Nephron progenitor cell (in vitro differentiated cells): ENCODE measurements around the gene GOLIM4.

Source experiments
- DNase-seq: peaks from one replicate; pipeline ENCODE4 v3.0.0; 2021
- H3K27ac Mint-ChIP-seq: 2 replicates; pipeline ENCODE4 v1.8.0; 2021; ENCODE audit warnings: mild to moderate bottlenecking, moderate library complexity, mixed read lengths
- H3K27me3 Mint-ChIP-seq: 2 replicates; pipeline ENCODE4 v1.8.0; 2021; ENCODE audit warnings: mild to moderate bottlenecking, low read depth, mixed read lengths; ENCODE audit not compliant: poor library complexity
- H3K36me3 Mint-ChIP-seq: 2 replicates; pipeline ENCODE4 v1.8.0; 2021; ENCODE audit warnings: low read depth, mixed read lengths
- H3K4me1 Mint-ChIP-seq: 2 replicates; pipeline ENCODE4 v1.8.0; 2021; ENCODE audit warnings: mixed read lengths
- H3K4me3 Mint-ChIP-seq: 2 replicates; pipeline ENCODE4 v1.8.0; 2021; ENCODE audit warnings: mild to moderate bottlenecking, moderate library complexity, mixed read lengths
- H3K9me3 Mint-ChIP-seq: 2 replicates; pipeline ENCODE4 v1.8.0; 2021; ENCODE audit warnings: mild to moderate bottlenecking, moderate library complexity, mixed read lengths
- TF ChIP-seq, protein P1 (sequence below): fragments of 200-600 bp; sonication (generic); IDR thresholded peaks from 2 replicates; pipeline ENCODE4 v1.5.0; 2021; ENCODE audit warnings: antibody characterized with exemption

The GOLIM4 gene

DNA sequence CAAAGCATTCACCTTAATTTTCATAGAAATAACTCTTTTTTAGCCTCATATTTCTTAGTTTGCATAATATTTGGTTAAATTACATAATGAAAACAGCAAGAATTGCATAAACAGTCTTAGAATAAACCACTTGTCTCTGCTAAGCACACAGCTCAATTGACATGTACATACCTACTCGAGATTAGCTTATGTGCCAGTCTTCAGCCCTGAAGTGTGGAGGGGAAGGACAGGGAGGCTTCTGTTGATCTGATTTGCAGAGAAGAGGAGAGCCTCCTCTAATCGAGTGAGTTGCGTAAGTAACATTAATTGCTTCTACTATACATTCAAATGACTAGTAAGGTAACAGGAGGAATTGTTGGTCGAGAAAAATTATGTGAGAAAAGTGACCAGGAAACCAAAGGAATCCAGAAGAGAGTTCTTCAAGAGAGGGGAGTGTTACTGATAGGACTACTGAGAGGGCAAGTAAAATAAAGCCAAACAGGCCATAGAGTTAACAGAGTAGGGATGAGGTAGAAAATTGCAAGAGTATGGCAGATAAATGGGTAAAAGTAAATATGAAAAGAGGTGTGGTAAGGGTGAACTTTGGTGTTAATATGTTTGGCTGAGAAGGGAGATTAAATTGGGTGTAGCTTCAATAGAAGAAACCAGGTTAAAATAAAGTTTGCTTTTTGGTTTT is 7.1 kb upstream of the GOLIM4 start:
- Mint-ChIP-seq H3K9me3 (no peaks in the 10 kb centered on the region), H3K36me3 (no peaks in the 10 kb centered on the region), H3K27me3 (peaks cover 8% of the 10 kb centered on the region), H3K27ac (no peak overlapping the region), H3K4me1 (no peaks in the 10 kb centered on the region), H3K4me3 (no peak overlapping the region)
- DNase-seq: no peak
- TF ChIP-seq, protein P1, sequence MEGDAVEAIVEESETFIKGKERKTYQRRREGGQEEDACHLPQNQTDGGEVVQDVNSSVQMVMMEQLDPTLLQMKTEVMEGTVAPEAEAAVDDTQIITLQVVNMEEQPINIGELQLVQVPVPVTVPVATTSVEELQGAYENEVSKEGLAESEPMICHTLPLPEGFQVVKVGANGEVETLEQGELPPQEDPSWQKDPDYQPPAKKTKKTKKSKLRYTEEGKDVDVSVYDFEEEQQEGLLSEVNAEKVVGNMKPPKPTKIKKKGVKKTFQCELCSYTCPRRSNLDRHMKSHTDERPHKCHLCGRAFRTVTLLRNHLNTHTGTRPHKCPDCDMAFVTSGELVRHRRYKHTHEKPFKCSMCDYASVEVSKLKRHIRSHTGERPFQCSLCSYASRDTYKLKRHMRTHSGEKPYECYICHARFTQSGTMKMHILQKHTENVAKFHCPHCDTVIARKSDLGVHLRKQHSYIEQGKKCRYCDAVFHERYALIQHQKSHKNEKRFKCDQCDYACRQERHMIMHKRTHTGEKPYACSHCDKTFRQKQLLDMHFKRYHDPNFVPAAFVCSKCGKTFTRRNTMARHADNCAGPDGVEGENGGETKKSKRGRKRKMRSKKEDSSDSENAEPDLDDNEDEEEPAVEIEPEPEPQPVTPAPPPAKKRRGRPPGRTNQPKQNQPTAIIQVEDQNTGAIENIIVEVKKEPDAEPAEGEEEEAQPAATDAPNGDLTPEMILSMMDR: no peak

DNA sequence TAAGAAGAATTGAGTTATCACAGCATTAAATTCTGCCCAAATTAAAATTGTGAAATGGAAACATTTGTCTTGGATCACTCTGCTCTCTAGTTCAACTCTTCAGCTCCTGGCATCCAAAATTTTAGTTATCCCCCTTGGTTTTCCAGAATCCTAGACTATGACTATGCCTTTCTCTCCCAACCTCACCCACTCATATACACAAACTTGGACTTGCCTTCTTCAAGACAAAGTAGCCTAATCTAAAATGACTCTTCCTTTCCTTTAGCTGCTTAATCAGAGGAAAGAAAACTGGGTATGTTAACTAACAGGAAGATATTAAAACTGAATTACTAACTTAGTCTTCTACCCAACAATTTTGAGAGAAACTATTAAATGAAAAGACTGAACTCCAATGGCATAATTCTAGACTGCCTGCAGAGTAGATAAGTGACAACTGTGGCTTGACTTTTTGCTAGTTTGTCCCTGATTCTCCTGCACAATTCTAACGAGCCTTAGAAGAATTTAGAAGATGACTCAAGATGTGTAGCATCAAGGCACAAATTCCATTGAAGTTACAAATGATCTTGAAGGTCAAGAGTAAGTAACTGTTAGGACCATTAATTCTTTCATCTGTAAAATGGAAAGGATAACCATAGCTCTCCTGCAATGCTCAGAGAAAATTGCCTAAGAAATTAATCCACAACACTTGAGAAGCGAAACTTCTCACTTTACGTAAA is 5.2 kb upstream of the GOLIM4 start:
- Mint-ChIP-seq H3K36me3 (no peaks in the 10 kb centered on the region), H3K9me3 (no peaks in the 10 kb centered on the region), H3K4me3 (no peak overlapping the region), H3K27me3 (peaks cover 8% of the 10 kb centered on the region), H3K4me1 (peaks cover 12% of the 10 kb centered on the region), H3K27ac (no peak overlapping the region)
- TF ChIP-seq, protein P1: no peak
- no peak for DNase-seq

DNA sequence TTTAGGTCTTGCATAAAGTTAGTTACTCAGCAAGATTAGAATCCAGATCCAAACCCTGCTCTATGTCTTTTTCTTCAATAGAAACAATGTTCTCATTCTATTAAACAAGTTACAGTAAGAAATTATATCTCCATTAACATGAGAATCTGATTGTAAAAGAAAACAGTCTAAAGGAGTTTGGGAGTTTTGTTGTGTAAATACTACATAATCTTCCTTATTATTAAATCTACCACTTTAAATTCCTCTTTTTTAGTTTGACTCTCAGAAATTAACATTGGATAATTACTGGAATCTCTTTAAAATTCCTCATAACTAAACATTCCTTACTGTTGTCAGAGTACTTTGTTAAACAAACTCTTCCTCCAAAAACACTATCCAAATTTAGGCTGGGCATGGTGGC is 1.7 kb upstream of the GOLIM4 start:
- TF ChIP-seq, protein P1: no peak
- Mint-ChIP-seq H3K36me3 (no peaks in the 10 kb centered on the region), H3K27ac (no peak overlapping the region), H3K4me1 (peaks cover 34% of the 10 kb centered on the region), H3K9me3 (no peaks in the 10 kb centered on the region), H3K27me3 (peaks cover 4% of the 10 kb centered on the region), H3K4me3 (no peak overlapping the region)
- no peak for DNase-seq

DNA sequence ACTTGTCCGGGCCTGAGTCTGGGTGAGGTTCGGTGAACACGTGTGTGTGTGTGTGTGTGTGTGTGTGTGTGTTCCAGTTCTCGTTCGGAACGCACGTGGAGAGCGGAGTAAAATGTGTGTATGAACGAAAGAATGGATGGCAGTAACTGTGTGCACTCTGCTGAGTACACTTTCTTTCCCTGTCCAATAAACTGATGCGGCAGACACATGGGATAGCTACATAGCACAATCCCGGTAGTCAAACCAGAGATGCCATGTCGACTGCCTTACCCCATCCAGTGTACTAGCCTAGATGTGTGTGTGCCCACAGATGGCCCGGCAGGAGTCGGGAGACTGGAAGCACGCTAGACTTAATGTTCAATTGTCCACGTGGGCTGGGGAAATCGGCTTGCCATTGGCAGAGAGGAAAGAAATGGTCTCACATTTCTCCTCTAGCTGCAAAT is 507 bp upstream of the GOLIM4 start:
- Mint-ChIP-seq H3K27ac (peak overlapping the region; percentile 98), H3K4me1 (peaks cover 45% of the 10 kb centered on the region), H3K4me3 (peak overlapping the region; percentile 92), H3K36me3 (no peaks in the 10 kb centered on the region), H3K9me3 (no peaks in the 10 kb centered on the region), H3K27me3 (peaks cover 4% of the 10 kb centered on the region)
- TF ChIP-seq, protein P1: no peak
- peak; percentile 51 for DNase-seq

DNA sequence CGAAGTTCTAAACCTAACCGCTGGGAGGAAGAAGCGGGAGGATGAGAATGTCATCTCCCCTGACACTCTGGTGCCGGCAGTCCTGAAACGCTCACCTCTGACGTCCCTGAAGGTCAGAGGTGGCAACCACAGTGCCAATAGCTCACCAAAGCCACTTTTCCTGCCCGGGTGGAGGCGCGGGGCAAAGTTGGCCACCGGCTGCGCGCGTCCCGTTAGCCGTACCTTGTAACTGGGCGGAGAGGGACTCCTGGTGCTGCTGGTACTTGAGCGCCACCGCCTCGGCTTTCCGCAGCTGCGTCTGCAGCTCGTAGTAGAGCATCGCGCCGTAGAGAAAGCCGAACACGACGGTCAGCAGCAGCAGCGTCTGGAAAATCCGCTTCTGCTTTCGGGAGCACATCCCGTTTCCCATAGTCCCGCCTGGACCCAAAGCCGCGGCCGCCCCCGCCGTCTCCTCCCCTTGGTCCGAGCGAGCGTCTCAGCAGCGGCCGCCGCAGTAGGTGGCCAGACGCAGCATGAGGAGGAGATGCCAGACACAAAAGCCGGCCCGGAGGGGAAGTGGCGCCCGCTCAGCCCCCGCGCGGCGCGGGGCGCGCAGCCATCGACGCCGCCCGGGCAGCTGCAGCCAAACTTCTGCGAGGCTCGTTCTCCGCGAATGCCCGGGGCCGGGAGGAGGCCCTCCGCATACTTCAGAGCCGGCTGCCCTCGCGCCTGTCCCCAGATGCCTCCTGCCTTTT is 680 bp downstream of the GOLIM4 start:
- peak overlapping the region; percentile 91 for H3K27ac Mint-ChIP-seq
- H3K9me3 Mint-ChIP-seq: no peaks in the 10 kb centered on the region
- H3K27me3 Mint-ChIP-seq: peaks cover 4% of the 10 kb centered on the region
- H3K4me1 Mint-ChIP-seq: peaks cover 55% of the 10 kb centered on the region
- H3K36me3 Mint-ChIP-seq: no peaks in the 10 kb centered on the region
- peak; percentile 65 for DNase-seq
- peak overlapping the region; percentile 92 for H3K4me3 Mint-ChIP-seq
- TF ChIP-seq, protein P1: peak; percentile 4
